ENCODE measurements around the gene SRSF3. TPM values are rescaled to one million over a fixed set of nuclear protein-coding genes. Genes with fewer than 3 reads are reported as not detected.

The SRSF3 gene
- total RNA-seq, 1 experiment from 2014 or later = 682 TPM

- no peaks in the 10 kb centered on the region for H3K27me3 ChIP-seq (replicated peaks; ENCODE audit: insufficient read depth, low read depth, low read length, poor library complexity)
- BruUV-seq (replicated peaks) = no TSS peak
- H3K27ac ChIP-seq (ENCODE audit: low read depth, low read length, poor library complexity, severe bottlenecking) = peak within 1 kb of the TSS; percentile 95
- no peaks in the 10 kb centered on the region for H3K36me3 ChIP-seq (ENCODE audit: insufficient read depth, low read length, poor library complexity, severe bottlenecking)
- ChIA-PET POLR2A (ENCODE audit: low non-redundant PET) (no interaction called here), CTCF (no interaction called here)
- peak; percentile 91 for DNase-seq (ENCODE audit: low spot score)
- intact Hi-C loops (cut with micrococcal nuclease; ENCODE audit: unreplicated experiment) = loop anchor here (10.0 kb wide), 1 partner anchor 102 kb away; the partner anchor contains the start of genes KCTD20 and PXT1
- peaks cover 5% of the 10 kb centered on the region for H3K4me1 ChIP-seq (ENCODE audit: insufficient read depth, low read length, poor library complexity, severe bottlenecking)
- TF ChIP-seq EZH2 (IDR thresholded peaks at IDR 0.05; ENCODE audit: borderline replicate concordance, low read depth, low read length, poor library complexity, severe bottlenecking) = no peak
- 0 out of 2 replicates have a peak, but pooled peaks have one; percentile 11 for TF ChIP-seq CTCF (conservative IDR thresholded peaks at IDR 0.05; ENCODE audit: low read depth, low read length)
- H3K4me3 ChIP-seq (ENCODE audit: low read depth, low read length, poor library complexity, severe bottlenecking) = peak within 1 kb of the TSS; percentile 92
- H3K9me3 ChIP-seq (ENCODE audit: low read depth, low read length, poor library complexity, severe bottlenecking) = no peaks in the 10 kb centered on the region
Measured at GRCh38 chr6:36546920-36547645, 47.1 kb upstream of the SRSF3 start, which contains the start of gene STK38. Gene STK38, minus strand, starts transcription at chr6:36547479. Its CDS starts 7,277 bp downstream, at chr6:36540202.

- peaks cover 5% of the 10 kb centered on the region for H3K4me1 ChIP-seq (ENCODE audit: insufficient read depth, low read length, poor library complexity, severe bottlenecking)
- TF ChIP-seq EZH2 (IDR thresholded peaks at IDR 0.05; ENCODE audit: borderline replicate concordance, low read depth, low read length, poor library complexity, severe bottlenecking) = no peak
- TF ChIP-seq CTCF (conservative IDR thresholded peaks at IDR 0.05; ENCODE audit: low read depth, low read length) = no peak
- no peak for DNase-seq (ENCODE audit: low spot score)
- no TSS peak for BruUV-seq (replicated peaks)
- CTCF ChIA-PET = no interaction called here
- H3K9me3 ChIP-seq (ENCODE audit: low read depth, low read length, poor library complexity, severe bottlenecking) = no peaks in the 10 kb centered on the region
- POLR2A ChIA-PET (ENCODE audit: low non-redundant PET) = no interaction called here
- peak overlapping the region; percentile 92 for H3K4me3 ChIP-seq (ENCODE audit: low read depth, low read length, poor library complexity, severe bottlenecking)
- H3K36me3 ChIP-seq (ENCODE audit: insufficient read depth, low read length, poor library complexity, severe bottlenecking) = no peaks in the 10 kb centered on the region
- no peaks in the 10 kb centered on the region for H3K27me3 ChIP-seq (replicated peaks; ENCODE audit: insufficient read depth, low read depth, low read length, poor library complexity)
- intact Hi-C loops (cut with micrococcal nuclease; ENCODE audit: unreplicated experiment) = loop anchor here (10.0 kb wide), 1 partner anchor 103 kb away; the partner anchor contains the start of genes KCTD20 and PXT1
- no peak overlapping the region for H3K27ac ChIP-seq (ENCODE audit: low read depth, low read length, poor library complexity, severe bottlenecking)
Measured at GRCh38 chr6:36547646-36548400, 46.3 kb upstream of the SRSF3 start.

GRCh38 chr6:36548401-36548743 lies 45.8 kb upstream of the SRSF3 start:
- no peaks in the 10 kb centered on the region for H3K9me3 ChIP-seq (ENCODE audit: low read depth, low read length, poor library complexity, severe bottlenecking)
- H3K27me3 ChIP-seq (replicated peaks; ENCODE audit: insufficient read depth, low read depth, low read length, poor library complexity) = no peaks in the 10 kb centered on the region
- H3K27ac ChIP-seq (ENCODE audit: low read depth, low read length, poor library complexity, severe bottlenecking) = no peak overlapping the region
- POLR2A ChIA-PET (ENCODE audit: low non-redundant PET) = no interaction called here
- no peak for TF ChIP-seq EZH2 (IDR thresholded peaks at IDR 0.05; ENCODE audit: borderline replicate concordance, low read depth, low read length, poor library complexity, severe bottlenecking)
- TF ChIP-seq CTCF (conservative IDR thresholded peaks at IDR 0.05; ENCODE audit: low read depth, low read length) = no peak
- BruUV-seq (replicated peaks) = no TSS peak
- H3K4me3 ChIP-seq (ENCODE audit: low read depth, low read length, poor library complexity, severe bottlenecking) = no peak overlapping the region
- no peaks in the 10 kb centered on the region for H3K36me3 ChIP-seq (ENCODE audit: insufficient read depth, low read length, poor library complexity, severe bottlenecking)
- CTCF ChIA-PET = no interaction called here
- no peak for DNase-seq (ENCODE audit: low spot score)
- intact Hi-C loops (cut with micrococcal nuclease; ENCODE audit: unreplicated experiment) = loop anchor here (10.0 kb wide), 1 partner anchor 104 kb away; the partner anchor contains the start of genes KCTD20 and PXT1
- H3K4me1 ChIP-seq (ENCODE audit: insufficient read depth, low read length, poor library complexity, severe bottlenecking) = peaks cover 5% of the 10 kb centered on the region
